ENCODE measurements around the gene TDRD1.

TDRD1 gene

GRCh38 chr10:114239117-114239993 lies 60.2 kb downstream of the TDRD1 start, which contains the start of gene VWA2:
Gene VWA2 (plus strand): TSS chr10:114239254. CDS start chr10:114248714, 9,460 bp downstream.
- DNase-seq: peak; percentile 39

- no peak for DNase-seq
Measured at GRCh38 chr10:114239994-114240345, 60.8 kb downstream of the TDRD1 start.

DNA sequence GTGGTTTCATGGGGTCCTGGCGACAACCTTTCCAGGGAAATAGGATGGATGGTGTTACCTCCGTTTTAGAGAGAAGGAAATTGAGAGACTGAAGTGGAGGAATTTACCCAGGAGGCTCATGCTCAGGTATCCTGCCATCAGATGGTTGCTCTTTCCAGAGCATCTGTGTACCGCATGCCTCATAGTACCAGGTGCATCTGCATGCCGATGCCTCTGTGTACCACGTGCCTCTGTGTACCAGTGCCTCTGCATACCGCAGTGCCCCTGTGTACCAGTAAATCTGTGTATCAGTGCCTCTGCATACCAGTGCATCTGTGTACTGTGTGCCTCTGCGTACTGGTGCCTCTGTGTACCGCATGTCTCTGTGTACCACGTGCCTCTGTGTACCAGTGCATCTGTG lies 63.1 kb downstream of the TDRD1 start:
- DNase-seq: no peak

DNA sequence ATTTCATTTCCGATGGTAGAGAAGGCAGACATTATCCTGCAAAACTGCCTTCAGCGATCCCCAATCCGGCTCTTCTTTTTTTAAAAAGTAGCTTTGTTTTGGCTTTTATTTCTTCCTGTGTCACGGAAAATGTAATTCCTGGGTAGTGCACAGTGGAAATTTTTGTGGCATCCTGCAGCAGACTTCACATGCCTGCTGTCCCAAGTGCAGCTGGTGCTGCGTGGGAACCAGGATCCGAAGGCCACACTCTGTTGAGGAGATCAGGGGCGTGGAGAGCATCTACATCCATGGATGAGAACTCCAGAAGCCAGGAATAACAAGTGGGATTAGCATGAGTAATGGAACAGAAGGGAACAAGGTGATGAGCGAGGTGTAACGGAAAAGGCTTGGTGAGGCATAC lies 64.5 kb downstream of the TDRD1 start:
- DNase-seq: no peak

GRCh38 chr10:114244126-114244525 lies 65.0 kb downstream of the TDRD1 start:
- no peak for DNase-seq

DNA sequence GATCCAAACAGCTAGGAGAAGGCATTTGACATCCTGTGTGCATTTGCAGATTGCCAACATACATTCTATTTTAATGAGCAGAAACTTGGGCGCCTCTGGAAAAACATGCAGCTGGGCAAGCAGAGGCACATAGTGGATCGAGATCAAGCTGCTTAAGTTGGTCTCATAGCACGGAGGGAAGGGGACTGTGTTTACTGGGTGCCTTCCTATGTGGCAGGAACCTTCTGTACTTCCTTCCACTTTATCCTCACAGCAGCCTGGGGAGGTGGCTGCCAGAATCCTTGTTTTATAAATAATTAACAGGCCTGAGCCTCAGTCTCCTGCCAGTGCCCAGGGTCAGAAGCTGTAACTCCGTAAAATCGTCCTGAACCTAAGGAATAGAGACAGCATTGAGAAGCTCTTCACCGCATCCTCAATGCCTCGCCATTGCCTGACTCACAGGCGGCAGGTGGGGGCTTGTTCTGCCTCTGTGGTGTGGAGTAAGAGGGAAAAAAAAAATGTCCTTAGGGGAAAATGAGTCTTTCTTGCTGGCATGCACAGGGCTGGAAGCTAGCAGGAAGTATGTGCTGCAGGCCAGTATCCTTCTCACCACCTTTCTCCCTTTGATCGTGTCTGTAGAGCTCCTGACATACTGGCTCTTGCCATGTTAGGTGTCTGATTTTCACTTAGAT lies 66.1 kb downstream of the TDRD1 start:
- no peak for DNase-seq

DNA sequence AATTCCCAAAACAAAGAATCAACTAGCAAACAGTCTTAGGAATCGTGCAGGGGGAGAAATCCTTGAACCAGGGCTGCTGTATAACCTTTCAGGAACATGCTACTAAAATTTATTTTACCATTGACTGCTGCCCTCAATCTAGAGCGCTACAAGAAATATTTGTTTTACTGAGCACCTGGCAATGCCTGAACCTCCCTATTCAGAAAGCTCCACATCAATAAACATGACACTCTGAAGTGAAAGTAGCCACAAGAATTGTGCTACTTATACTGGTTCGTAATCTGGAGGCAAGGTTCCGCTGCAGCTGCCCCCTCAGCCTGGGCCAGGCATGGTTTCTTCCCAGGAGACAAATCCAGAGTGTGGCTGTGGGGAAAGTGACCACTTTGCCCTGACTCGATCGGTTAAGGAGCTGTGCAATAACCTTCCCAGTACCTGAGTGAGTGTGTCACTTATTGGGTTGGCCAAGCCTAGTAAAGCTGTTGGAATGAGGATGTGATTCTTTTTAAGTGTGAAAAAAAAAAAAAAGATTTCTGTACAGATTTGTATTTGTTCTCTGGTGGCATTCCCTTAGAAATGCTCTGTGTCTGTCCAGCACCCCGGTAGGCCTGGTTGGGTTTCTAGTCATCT lies 67.6 kb downstream of the TDRD1 start:
- no peak for DNase-seq

DNA sequence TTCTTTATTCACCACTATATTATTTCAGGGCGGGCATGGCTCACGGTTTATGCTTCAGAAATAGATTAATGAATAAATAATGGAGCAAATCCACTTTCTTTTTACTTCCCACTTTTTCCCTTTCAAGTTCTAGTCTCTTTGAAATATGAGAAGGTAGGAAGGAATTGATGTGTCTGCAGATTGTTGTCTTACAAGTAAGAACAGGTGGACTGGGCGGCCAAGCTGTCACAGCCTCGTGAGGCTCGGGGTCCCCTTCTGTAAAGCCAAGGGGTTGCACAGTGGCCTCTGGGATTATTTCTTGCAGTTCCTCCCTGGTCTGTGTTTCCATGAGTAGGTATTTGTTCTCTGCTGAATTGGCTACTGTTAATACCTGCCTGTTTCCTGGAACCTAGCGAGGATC lies 71.1 kb downstream of the TDRD1 start:
- no peak for DNase-seq

- no peak for DNase-seq
Measured at GRCh38 chr10:114250716-114251115, 71.6 kb downstream of the TDRD1 start.

- no peak for DNase-seq
Measured at GRCh38 chr10:114252092-114252491, 72.9 kb downstream of the TDRD1 start.

- peak; percentile 21 for DNase-seq
Measured at GRCh38 chr10:114252883-114253282, 73.7 kb downstream of the TDRD1 start.

DNA sequence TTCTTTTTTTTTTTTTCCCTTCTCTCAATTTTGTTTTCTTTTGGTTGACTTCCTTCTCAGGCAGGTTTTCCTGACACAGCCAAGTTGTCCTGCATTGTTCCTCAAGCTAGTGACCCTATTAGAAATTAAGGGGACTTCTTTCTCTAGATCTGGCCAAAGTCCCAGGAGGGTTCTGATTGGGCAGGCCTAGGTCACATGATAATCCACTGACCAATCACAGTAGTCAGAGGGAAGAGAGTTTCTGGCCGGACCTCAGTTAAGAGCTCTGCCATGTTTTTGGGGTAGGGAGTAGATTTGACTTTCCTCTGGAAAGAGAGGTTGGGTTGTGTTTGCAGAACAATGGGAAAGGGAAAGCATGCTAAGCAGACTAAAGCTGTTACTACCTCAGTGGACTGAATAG lies 76.1 kb downstream of the TDRD1 start:
- no peak for DNase-seq

GRCh38 chr10:114256008-114256765 lies 77.0 kb downstream of the TDRD1 start:
- DNase-seq: no peak

GRCh38 chr10:114256822-114257221 lies 77.7 kb downstream of the TDRD1 start:
- no peak for DNase-seq

DNA sequence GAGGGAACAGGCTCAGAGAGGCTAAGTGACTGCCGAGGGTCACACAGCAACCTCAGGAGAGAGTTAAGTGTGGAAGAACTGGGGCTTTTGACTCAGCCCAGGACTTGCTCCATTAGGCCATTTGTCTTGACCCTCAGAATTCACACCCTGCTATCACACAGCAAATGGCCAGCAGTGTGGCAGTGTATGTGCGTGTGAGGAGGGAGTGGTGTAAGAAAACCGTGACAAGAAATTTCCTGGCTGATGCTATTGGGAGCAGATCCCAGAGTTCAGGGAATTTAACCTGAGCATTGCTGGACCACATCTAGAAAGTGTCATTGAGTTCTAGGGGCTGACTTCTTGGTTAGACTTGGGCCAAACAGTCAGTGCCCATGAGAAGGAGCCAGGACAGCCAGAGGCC lies 78.3 kb downstream of the TDRD1 start:
- DNase-seq: no peak

DNA sequence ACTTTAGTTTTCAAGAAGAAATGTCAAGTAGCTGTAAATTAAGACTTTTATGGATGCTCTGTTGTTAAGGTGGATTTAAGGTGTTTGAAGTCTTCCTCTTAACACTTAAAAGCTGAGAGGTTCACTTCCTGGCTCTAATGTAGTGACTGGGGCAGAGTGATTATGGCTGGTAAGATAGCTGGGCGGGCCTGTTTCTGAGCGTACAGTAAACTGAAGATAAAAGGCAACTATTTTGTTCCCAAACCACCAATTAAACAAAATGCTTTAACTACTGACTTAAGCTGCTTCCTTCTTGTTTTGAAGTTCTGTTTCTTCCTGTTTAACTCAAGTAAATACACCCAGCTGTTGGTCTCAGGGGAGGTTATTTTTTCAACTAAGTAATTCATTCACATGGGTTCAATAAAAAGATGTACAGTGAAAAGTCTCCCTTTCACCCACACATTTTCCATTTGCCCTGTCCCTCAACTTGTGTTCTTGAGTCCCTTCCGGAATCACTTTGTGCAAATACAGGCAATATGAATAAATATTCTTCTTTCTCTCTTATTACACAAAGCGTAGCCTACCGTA lies 79.2 kb downstream of the TDRD1 start:
- no peak for DNase-seq

DNA sequence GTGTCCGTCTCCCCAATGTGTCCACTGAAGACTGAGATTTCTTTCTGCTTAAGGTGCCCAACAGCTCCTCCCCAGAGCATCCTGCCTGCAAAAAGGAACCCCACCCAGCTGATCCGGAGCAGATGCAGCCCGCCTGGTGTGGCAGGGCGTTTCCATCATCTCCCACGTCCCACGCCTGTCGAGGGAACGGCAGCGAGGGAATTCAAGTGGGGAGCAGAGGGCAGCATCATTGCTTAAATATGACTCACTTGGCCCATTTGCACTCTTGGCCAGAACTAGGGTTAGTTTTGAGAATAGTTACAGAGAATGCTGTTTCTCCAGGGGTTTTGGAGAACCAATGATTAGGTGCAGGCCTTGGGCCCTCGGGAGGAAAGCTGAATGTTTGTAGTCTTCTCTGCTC lies 80.7 kb downstream of the TDRD1 start:
- no peak for DNase-seq

DNA sequence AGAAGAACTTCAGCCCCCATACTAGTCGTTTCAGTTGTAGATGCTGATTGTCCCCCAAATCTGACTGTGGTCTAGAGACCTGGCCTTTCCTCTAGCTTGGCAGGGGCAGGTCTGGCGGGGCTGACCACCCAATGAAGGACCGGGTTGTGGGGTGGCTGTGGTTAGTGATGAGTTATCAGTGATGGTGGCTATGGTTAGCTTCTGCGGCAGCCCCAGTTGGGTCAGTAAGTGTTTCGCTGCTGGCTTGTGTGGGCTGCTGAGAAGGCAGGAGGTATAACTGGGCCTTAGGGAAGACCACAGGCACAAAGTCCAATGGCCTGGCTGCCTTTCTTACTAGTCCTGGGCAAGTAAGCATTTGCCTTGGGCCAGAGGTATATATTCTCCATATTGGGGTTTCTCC lies 81.2 kb downstream of the TDRD1 start:
- no peak for DNase-seq

DNA sequence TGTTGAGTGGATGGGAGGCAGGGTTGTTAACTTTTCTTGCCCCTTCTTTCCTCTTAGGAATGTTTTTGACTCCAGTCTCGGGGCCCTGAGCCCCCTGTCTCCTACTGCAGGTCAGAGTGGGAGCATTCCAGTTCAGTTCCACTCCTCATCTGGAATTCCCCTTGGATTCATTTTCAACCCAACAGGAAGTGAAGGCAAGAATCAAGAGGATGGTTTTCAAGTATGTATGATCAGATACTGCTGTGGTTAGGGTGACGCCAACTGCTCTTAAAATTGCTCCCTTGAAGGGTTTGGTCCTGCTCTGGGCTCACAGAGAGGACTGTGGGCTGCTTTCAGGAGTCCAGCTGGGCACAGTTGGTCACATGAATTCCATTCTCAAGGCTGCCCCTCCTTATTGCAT lies 81.9 kb downstream of the TDRD1 start:
- no peak for DNase-seq

- no peak for DNase-seq
Measured at GRCh38 chr10:114262496-114262895, 83.3 kb downstream of the TDRD1 start.

- DNase-seq: no peak
Measured at GRCh38 chr10:114265392-114266053, 86.4 kb downstream of the TDRD1 start.

DNA sequence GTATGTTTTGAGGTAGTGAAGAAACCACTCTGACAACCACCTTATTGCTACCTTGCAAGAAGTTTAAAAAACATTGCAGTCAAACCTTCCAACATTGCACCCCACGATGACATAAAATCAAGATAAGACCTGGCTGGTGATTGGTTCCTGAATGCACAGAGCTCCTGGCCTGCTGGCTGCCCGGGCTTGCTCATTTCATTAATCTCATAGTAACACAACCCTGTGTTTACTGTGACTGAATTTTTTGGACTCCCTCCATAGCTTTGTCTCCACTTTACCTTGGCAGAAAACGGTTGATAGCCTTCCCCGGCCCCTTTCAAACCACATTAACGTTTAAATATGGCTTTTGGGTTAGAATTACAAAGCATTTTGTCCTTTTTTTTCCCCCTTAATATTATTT lies 87.4 kb downstream of the TDRD1 start:
- no peak for DNase-seq

Data from RPMI8226 (cell line).